ENCODE results near the gene EDA. TPM values are rescaled to one million over a fixed set of nuclear protein-coding genes. Genes with fewer than 3 reads are reported as not detected.
"Not testable (repeated sequence)": the region's sequence is repeated elsewhere in the genome, so short reads cannot be mapped to it uniquely, and the experiment has no call there.

EDA gene
- polyA plus RNA-seq, 3 donors = 5.3 to 6.4 (median 5.5) TPM

- no peak for DNase-seq
Measured at GRCh38 chrX:69932323-69932722, 316.4 kb downstream of the EDA start.

- DNase-seq = no peak
Measured at GRCh38 chrX:69948276-69948797, 332.4 kb downstream of the EDA start.

DNA sequence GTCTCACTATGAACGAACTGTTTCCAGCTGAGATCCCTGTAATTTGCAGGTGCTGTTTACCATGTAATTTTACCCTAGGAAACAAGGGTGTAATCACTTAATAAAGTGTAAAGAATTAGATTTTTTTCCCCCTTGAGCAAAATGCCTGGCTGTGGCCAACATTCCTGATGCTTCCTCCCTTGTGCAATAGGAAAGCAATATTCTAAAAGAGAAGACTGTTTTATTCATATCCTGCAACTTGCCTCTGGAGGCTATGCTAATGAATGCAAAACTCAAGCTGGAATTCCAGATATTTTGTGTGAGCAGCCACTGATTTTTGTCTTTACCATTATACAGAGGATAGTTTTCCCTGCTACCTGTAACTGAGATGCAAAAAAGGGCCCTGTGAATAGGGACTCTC, 335.8 kb downstream of the EDA start:
- no peak for DNase-seq

GRCh38 chrX:69959712-69960111, 343.8 kb downstream of the EDA start:
- no peak for DNase-seq

- DNase-seq = no peak
Measured at GRCh38 chrX:69961365-69962072, 345.6 kb downstream of the EDA start.

GRCh38 chrX:69968950-69969349, 353.0 kb downstream of the EDA start:
- no peak for DNase-seq

DNA sequence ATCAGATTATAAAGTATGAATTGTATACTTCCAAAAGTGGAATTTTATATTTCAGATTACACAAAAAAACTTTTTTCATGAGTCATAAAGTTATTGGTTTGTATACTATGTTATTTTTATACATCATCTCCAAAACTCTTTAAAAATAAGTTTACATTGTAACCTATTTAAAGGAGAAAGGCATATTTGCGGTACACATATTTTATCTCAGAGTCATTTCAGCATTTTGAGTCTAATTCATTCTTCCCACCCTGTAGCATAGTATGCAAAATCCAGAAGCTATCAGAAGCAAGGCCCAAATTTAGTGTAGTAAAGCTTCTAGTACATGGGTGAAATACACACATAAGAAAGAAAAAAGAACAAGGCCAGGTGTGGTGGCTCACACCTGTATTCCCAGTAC, 353.5 kb downstream of the EDA start:
- DNase-seq = no peak

- no peak for DNase-seq
Measured at GRCh38 chrX:69987691-69988090, 371.8 kb downstream of the EDA start.

DNA sequence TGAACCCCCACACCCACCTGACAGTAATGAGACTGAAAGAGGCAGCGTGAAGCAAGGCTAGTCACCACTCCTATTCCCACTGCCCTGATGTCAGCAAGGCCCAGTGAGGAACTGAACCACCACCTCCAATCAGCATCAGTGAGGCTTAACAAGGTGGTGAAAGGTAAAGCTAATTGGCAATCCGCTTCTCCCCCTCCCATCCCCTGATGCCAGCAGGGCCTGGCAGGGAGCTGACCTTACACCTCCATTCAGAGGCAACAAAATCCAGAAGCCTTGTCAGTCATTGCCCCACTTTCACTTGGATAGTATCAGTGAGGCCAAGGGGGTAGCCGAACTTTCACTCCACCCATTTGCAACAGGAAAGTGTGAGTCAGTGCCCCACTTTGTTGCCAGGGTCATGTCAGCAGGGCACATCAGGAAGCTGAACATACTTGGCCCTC, 373.1 kb downstream of the EDA start:
- DNase-seq = no peak

DNA sequence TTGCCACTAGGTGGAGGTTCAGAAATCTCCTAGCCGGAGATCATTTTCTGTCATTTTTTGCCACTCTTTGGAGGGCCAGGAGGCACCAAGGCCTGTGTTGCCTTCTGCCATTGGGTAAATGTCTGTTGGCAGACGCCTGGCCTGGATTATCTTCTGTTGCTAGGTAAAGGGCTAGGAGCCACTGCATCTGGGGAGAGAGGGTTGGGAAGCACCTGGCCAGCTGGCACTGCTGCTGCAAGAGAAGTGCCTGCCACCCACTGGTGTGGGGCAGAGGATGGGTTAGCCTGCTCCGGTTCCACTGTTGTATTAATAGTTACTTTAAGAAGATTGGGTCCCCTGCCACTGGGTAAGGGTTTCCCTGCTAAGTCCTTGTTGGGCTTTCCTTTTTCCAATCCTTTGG, 375.8 kb downstream of the EDA start:
- DNase-seq = no peak

DNA sequence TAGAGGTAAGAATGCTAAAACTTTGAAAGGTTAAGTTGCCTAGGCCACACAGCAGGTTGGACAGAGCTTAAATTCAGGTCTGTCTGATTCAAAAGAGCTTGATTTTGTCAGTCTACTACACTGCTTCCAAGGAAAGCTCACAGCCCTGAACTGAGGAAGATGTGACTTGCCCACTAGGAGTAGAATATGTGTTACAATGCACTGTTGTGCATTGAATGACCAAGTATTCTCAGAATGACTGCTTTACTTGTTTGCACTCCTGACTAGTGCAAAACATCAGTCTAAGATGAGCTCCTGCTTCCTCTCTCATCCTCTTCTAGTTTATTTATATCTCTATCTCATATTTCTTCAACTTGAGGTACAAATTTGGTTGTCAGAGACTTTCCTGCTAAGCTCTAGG, 377.6 kb downstream of the EDA start:
- no peak for DNase-seq

DNA sequence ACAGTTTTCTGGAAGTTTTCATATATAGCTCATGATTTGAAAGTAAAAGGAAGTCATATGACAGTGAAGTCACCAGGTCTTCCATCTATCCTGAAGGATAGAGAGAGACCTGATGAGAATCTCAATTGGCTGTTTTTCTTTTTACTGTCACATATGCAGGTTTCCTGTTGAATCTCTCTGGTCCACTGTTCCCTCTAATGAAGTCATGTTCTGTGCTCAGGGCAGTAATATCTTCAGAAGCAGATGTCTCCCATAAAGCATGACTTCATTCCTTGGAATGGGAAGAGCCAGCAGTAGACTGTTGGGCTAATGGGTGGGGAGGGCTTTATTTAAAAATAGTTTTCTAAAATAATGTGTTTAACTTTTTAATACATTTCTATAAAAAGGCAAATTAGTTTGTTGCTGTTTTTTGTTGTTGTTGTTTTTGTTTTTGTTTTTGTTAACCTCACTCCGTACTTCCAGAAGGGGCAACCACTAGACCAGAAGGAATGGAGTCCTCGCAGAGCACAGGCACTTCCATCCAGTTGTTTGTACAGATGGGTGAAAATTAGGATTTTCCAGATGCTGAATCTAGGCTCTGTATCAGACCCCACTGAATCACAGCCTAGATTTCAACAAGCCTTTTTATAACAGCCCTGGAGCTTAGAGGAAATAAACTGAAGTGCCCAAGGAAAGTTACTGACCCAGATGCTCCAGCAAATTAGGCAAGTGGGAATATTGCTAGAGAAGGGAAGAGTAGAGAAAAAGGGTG, 379.6 kb downstream of the EDA start:
- DNase-seq = no peak

GRCh38 chrX:69996113-69996468, 380.2 kb downstream of the EDA start:
- DNase-seq = no peak

- DNase-seq = not testable (repeated sequence)
Measured at GRCh38 chrX:69998299-69998698, 382.4 kb downstream of the EDA start.

DNA sequence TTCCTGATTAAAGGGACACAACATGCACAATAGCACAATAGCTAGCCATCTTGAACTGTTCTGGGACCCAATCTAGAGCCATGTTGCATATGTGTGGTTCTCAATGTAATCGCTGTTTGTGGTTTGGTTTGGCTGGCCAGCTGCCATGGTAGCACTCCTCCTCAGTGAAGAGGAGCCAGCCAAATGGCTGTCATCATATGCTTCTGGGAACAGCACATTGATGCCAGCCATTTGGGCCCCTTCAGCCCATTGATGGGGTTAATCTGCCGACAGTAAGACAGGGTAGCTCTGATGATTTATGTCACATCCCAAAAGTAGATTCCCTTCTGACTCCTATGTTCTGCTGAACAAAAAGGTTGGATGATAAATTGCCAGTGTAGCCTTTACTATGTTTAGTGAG, 385.4 kb downstream of the EDA start:
- no peak for DNase-seq

GRCh38 chrX:70001708-70002341, 385.9 kb downstream of the EDA start:
- DNase-seq = no peak

GRCh38 chrX:70007946-70008345, 392.0 kb downstream of the EDA start:
- DNase-seq = no peak

GRCh38 chrX:70009049-70009448, 393.1 kb downstream of the EDA start:
- DNase-seq = no peak

DNA sequence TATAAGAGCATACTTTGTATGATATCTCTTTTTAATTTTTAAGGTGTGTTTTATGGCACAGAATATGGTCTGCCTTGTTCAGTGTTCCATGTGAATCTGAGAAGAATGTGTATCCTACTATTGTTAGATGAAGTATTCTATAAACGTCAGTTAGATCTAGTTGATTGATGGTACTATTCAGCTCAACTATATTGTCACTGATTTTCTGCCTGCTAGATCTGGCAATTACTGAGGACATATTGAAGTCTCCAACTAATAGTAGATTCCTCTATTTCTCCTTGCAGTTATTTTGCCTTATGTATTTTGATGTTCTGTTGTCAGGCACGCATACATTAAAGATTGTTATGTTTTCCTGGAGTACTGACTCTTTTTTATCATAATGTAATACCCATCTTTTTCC, 394.1 kb downstream of the EDA start:
- no peak for DNase-seq

DNA sequence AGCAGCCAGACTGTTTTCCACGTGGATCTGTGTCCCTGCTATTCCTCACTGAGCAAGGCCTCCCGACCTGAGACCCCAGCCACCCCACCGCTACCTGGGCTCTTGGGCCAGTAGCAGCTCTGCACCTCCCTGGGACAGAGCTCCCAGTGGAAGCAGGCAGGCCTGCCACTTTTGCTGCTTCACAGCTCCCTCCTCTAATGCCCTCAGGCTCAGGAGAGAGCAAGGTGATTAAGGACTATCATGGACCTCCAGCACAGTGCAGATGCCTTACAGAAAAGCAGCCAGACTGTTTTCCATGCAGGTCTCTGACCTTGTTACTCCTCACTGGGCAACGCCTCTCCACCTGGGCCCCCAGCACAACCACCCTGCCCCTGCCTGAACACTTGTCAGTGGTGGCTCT, 396.8 kb downstream of the EDA start:
- no peak for DNase-seq

GRCh38 chrX:70013466-70014381, 397.8 kb downstream of the EDA start:
- no peak for DNase-seq

- DNase-seq = no peak
Measured at GRCh38 chrX:70016513-70016912, 400.6 kb downstream of the EDA start.

All from renal pelvis (tissue), 4 donors.